Aorta (tissue), 5 donors: ENCODE measurements around the gene IRF2BPL. TPM values are rescaled to one million over a fixed set of nuclear protein-coding genes. Genes with fewer than 3 reads are reported as not detected.
A peak's percentile ranks its signal among the peaks of the same experiment; 100 is the strongest.

Source experiments
- ATAC-seq: fragments of 200-7000 bp; cut with Tn5 transposase; one replicate; pipeline ENCODE4 v1.9.1; 2022; ENCODE audit warnings: moderate library complexity; ENCODE audit not compliant: low FRiP score
- DNase-seq, 2 donors: peaks; one replicate each; pipeline ENCODE4 v3.0.0-alpha.2; 2020
- H3K27ac ChIP-seq, 2 donors: one replicate each; pipeline ENCODE4 v1.5.1; 2013; ENCODE audit warnings: low read length in 2 of 2, mild to moderate bottlenecking in 2 of 2, moderate library complexity in 2 of 2, control low read depth in 1 of 2, inconsistent platforms in 1 of 2, low read depth in 1 of 2
- H3K27me3 ChIP-seq, 2 donors: one replicate each; pipeline ENCODE4 v1.6.1; 2013; ENCODE audit warnings: control low read depth in 1 of 2, low read length in 1 of 2, mild to moderate bottlenecking in 1 of 2, moderate library complexity in 1 of 2; ENCODE audit not compliant: insufficient read depth in 2 of 2, control insufficient read depth in 1 of 2
- H3K36me3 ChIP-seq, 2 donors: one replicate each; pipeline ENCODE4 v1.6.1; 2013; ENCODE audit warnings: control low read depth in 1 of 2, low read length in 1 of 2, mild to moderate bottlenecking in 1 of 2; ENCODE audit not compliant: insufficient read depth in 2 of 2, control insufficient read depth in 1 of 2
- H3K4me1 ChIP-seq, 2 donors: one replicate each; pipeline ENCODE4 v1.6.1; 2013; ENCODE audit warnings: low read length in 2 of 2, control low read depth in 1 of 2, mild to moderate bottlenecking in 1 of 2, moderate library complexity in 1 of 2; ENCODE audit not compliant: insufficient read depth in 2 of 2, control insufficient read depth in 1 of 2
- H3K4me3 ChIP-seq, 2 donors: one replicate each; pipeline ENCODE4 v1.5.1; 2013; ENCODE audit warnings: low read length in 2 of 2, control low read depth in 1 of 2, mild to moderate bottlenecking in 1 of 2
- H3K9me3 ChIP-seq: one replicate; pipeline ENCODE4 v1.6.1; 2013; ENCODE audit warnings: mild to moderate bottlenecking, low read length; ENCODE audit not compliant: control insufficient read depth
- WGBS, 2 donors: extraction: QIAGEN DNeasy Blood & Tissue Kit; methylation state at CpG; one replicate each; pipeline ENCODE4 v1.1.7; 2013; 5-methylcytosine and 5-hydroxymethylcytosine counted together
- intact Hi-C, 2 donors: fragments of 100-400 bp; cut with DNase I; formaldehyde crosslinking; loops; one replicate each; pipeline versions ENCODE4 v1.14.2 to v1.15.0; 2022
- polyA plus RNA-seq, 2 donors: library from polyadenylated mRNA; stranded (reverse); fragments of 200-250 nt; gene quantifications; one replicate each; pipeline ENCODE4 v1.2.3, GENCODE V29; 2013
- total RNA-seq, 2 donors: library from RNA; stranded (reverse); fragmentation: NEBNext Ultra II Directional; extraction: Animal tissue kit (Norgen Biotek cat#: 25700); gene quantifications; one replicate each; pipeline ENCODE4 v1.2.1, GENCODE V29; 2021
- donor health status: healthy with polysubstance abuse.
- donor health status: Bipolar disorder and iron deficiency.
- donor health status: DM: no; HTN: no; CAD: no.
- donor health status: DM: no; HTN: no; CAD: no.
- donor health status: DM: yes; HTN: yes; CAD: no.

Gene IRF2BPL
- total and polyA plus RNA-seq, 4 donors: 3.4 to 59.6 (median 23.9) TPM

DNA sequence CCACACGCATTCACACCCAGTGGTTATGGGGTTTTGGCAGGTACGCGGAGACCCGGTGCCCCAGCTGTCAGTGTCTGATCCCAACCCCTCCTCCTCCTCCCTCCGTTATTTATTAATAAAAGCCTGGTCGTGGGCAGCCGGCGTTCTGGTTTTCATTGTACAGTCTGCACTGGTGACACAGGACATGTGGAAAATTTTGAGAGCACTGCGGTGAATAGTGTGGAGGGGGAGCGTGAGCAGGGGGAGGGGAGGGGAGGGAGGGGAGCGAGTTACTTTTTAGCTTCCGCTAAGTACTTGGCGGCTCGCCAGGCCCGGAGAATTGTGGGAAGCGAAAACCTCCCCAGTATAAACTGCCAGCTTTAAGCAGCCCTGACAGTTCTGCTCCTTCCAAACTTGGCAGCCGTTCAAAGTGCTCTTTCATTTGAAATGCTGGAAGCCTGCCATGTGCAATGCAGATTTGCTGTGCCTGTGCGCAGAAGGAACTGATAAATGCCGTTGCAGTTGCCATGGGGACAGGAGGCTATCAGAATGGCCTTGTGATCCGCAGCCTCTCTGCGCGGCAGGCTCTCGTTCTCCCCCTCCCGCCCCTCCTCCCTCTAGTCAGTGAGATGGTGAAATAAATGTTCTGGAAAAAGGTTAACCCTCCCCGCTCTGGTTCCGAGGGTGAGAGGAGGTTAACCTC is 11.7 kb upstream of the IRF2BPL start:
- intact Hi-C loops: loop anchor here in 1 of 2 donors (1.0 to 5.0 kb wide), 2 partner anchors 12 to 33 kb away; partner anchors contain the start of gene IRF2BPL
- H3K36me3 ChIP-seq: no peaks in the 10 kb centered on the region
- no peaks in the 10 kb centered on the region for H3K27me3 ChIP-seq
- WGBS, 2 donors: 0% methylated on average over 26 of the region's 26 CpGs
- H3K27ac ChIP-seq: peak overlapping the region; percentile 38 to 94
- H3K4me1 ChIP-seq: peaks cover 8 to 11% of the 10 kb centered on the region in 2 donors
- DNase-seq (peak; percentile 100), ATAC-seq (peak; percentile 90)
- H3K9me3 ChIP-seq: no peaks in the 10 kb centered on the region
- peak overlapping the region in 1 of 2 donors; percentile 32 for H3K4me3 ChIP-seq

DNA sequence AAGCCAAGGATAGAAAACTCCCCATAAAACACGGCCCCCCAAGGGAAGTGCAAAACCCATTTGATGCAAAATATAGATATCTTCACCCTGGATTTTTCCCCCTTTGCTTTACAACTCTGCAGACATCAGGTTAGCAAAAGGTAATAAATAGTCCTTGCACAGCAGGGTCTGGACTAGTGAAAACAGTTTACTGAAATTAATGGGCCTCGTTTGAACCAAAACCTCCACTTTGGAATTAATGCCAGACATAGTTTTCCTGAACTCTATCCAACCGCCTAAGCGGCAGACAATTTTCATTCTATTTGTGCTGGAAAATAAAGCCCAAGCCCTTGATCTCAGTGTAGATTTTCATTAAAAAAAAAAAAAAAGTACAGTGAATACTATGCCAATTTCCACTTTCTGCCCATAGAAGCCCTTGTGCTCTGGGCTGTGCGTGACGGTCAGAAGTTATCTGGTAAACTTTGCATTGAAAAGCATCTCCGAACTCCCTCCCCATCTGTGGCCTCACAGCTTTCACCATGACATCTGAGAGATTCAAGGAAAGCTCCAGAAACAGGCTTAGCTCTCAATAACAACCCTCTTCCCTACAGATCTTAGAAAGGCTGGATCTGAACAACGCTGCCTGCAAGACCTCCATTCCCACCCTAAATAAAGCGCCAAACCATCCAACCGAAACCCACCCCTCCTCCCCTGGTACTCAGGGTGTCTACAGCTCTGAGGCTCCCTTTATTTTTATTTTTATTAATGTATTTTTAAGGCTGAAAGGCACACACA is 11.0 kb upstream of the IRF2BPL start:
- WGBS, 2 donors: 2 to 3% methylated on average over 10 of the region's 10 CpGs
- Histone ChIP-seq H3K27me3 (no peaks in the 10 kb centered on the region), H3K27ac (peak overlapping the region; percentile 38 to 94), H3K4me1 (peaks cover 8 to 11% of the 10 kb centered on the region in 2 donors), H3K36me3 (no peaks in the 10 kb centered on the region), H3K4me3 (peak overlapping the region in 1 of 2 donors; percentile 32), H3K9me3 (no peaks in the 10 kb centered on the region)
- DNase-seq: no peak
- ATAC-seq: no peak
- intact Hi-C loops: loop anchor here (1.0 to 5.0 kb wide), 3 partner anchors 11 to 82 kb away; partner anchors contain the start of gene IRF2BPL (in 1 of the 2)

DNA sequence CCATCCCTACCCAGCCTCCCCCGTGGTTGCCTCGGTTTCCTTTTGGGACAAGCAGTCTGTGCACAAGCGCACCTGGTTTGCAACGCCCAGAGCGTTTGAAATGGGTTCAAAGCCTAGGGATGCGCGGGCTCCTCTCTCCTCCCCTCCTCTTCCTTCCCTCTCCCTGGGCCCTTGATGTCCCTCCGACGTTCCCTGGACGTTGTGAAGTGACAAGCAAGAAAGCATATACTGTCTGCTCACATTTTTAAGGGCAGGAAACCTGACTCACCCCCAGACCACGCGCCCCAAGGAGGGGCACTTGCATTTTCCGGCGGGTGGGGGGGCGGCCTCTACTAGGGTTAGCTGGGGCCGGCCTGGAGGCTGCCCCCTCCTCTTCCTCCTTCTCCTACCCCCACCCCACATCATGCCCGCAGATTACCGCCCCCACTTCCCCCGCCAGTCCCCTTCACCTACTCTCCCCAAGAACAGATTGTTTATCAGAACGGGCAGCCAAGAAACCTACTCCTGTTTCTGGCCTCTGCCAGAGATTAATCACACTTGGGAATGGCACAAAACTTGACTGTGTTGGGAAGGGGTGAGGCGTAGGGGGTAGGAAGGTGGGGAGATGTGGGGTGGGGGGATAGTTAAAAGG is 9.5 kb upstream of the IRF2BPL start:
- no peak overlapping the region for H3K27ac ChIP-seq
- H3K27me3 ChIP-seq: no peaks in the 10 kb centered on the region
- no peaks in the 10 kb centered on the region for H3K36me3 ChIP-seq
- no peaks in the 10 kb centered on the region for H3K9me3 ChIP-seq
- ATAC-seq (no peak), DNase-seq (peak in 1 of 2 donors; percentile 81)
- H3K4me1 ChIP-seq: peaks cover 7% of the 10 kb centered on the region in 2 donors
- WGBS, 2 donors: 23 to 26% methylated on average over 21 of the region's 21 CpGs
- H3K4me3 ChIP-seq: no peak overlapping the region
- intact Hi-C loops: loop anchor here in 1 of 2 donors (5.0 kb wide), 1 partner anchor 81 kb away; no protein-coding TSS in a partner anchor

GRCh38 chr14:77037215-77037937 is 8.9 kb upstream of the IRF2BPL start:
- Histone ChIP-seq H3K9me3 (no peaks in the 10 kb centered on the region), H3K27me3 (no peaks in the 10 kb centered on the region), H3K4me3 (no peak overlapping the region), H3K4me1 (peaks cover 6 to 7% of the 10 kb centered on the region in 2 donors), H3K36me3 (no peaks in the 10 kb centered on the region), H3K27ac (no peak overlapping the region)
- ATAC-seq (no peak), DNase-seq (no peak)
- 88 to 91% methylated on average over 16 of the region's 16 CpGs for WGBS, 2 donors
- intact Hi-C loops: loop anchor here in 1 of 2 donors (5.0 kb wide), 1 partner anchor 80 kb away; no protein-coding TSS in a partner anchor

DNA sequence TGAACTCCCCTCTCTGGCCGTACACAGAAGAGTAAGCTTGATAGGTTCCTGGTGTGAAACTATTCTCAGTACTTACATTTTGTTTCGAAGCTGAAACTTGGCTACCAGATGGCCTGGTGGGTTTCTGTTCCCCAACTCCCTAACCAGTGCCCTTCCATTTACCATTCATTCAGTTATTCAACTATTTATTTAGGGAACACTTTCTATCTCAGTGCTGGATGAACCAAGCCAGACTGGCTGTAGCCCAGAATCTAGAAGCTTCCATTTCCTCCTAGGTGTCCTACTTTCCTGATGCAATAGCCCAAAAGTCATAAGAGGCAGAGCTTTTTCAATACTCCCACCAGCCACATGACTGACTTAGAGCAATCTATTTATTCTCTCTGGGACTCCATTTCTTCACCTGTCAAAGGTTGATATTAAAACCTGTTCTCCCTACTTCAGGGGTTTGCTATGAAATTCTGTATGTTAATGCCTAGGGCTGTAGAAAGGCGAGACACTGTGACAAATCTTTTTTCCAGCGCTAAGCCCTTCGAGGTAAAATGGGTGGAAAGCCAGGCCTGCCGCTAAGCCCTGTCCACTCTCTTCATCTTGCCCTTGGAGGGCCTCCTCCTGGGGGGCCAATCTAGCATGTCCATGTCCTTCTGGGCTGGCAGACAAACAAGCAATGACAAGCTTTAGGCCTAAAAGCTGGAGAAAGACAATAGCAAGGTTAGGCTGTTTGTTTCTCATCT is 8.1 kb upstream of the IRF2BPL start:
- intact Hi-C loops: loop anchor here in 1 of 2 donors (5.0 kb wide), 1 partner anchor 79 kb away; no protein-coding TSS in a partner anchor
- 90 to 96% methylated on average over 6 of the region's 6 CpGs for WGBS, 2 donors

DNA sequence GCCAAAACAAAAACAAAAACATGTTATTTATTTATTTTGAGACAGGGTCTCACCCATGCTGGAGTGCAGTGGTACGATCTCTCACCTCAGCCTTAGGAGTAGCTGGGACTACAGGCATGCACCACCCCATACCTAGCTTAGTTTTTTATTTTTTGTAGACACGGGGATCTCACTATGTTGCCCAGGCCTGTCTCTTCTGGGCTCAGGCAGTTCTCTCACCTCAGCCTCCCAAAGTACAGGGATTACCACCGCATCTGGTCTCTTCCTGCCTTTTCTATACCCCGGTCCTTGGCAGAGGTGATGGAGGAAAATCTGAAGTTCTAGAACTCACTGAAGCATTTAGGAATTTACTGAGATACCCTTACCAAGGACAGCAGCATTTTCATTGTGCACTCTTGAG is 6.8 kb upstream of the IRF2BPL start:
- no peak for DNase-seq
- intact Hi-C loops: loop anchor here in 1 of 2 donors (5.0 kb wide), 1 partner anchor 78 kb away; no protein-coding TSS in a partner anchor
- H3K27me3 ChIP-seq: no peaks in the 10 kb centered on the region
- 94 to 96% methylated on average over 4 of the region's 4 CpGs for WGBS, 2 donors
- no peaks in the 10 kb centered on the region for H3K9me3 ChIP-seq
- no peak for ATAC-seq
- no peaks in the 10 kb centered on the region for H3K36me3 ChIP-seq
- H3K27ac ChIP-seq: no peak overlapping the region
- H3K4me1 ChIP-seq: peaks cover 0 to 5% of the 10 kb centered on the region in 2 donors
- H3K4me3 ChIP-seq: no peak overlapping the region

More for the DNA sequence above, 8.1 kb upstream of the IRF2BPL start:
- Histone ChIP-seq H3K4me1 (peaks cover 3 to 6% of the 10 kb centered on the region in 2 donors), H3K27me3 (no peaks in the 10 kb centered on the region), H3K36me3 (no peaks in the 10 kb centered on the region), H3K4me3 (no peak overlapping the region), H3K27ac (no peak overlapping the region), H3K9me3 (no peaks in the 10 kb centered on the region)
- no peak for ATAC-seq
- no peak for DNase-seq

DNA sequence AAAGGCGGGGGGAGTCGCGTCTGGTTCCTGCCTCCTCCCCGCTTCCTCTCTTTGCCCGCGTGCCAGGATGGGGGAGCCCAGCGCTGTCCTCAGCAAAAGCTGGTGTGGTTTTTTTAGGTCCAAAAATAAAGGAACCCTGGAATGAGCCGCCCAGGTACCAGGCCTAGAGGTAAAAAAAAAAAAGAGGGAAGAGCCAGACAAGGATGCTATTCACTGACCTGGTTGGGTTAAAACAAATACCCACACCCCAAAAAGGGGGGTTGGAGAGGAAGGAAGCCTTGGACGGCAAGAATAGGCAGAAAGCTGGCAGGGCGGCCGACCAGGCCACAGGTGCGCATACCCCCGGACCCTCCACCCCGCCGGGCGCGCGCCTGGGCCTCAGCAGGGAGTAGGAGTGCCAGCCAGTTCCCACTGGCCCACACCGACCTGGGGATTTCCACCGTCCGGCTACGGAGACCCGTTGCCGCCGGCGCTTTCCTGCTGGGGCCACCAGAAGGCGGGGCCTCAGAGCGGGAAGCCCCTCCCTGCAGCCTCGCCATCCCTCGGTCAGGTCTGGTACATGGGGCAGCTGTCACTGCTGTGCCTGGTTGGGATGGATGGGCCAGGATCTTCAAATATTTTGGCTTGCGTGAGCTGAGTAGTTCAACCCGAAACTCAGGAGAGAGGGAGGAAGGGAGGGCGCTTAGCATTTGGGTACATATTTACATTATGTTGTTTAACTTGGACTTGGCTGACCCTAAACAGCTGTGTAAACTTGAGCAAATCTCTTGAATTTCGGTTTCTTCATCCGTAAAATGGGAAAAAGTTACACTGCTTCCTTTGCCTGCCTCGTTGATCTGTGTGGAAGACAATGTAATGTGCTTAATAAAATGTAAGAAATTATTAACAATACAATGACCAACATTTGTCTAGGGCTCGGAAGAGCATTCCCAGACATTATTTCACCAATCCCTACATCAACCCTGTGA is 5.4 kb upstream of the IRF2BPL start:
- Histone ChIP-seq H3K9me3 (no peaks in the 10 kb centered on the region), H3K4me1 (peaks cover 0 to 5% of the 10 kb centered on the region in 2 donors), H3K4me3 (peak overlapping the region; percentile 28 to 37), H3K27ac (peak overlapping the region; percentile 80 to 100), H3K36me3 (no peaks in the 10 kb centered on the region), H3K27me3 (no peaks in the 10 kb centered on the region)
- peak; percentile 93 for DNase-seq
- 1% methylated on average over 36 to 37 of the region's 37 CpGs for WGBS, 2 donors
- intact Hi-C loops: no loop called here
- ATAC-seq: peak; percentile 79
